ENCODE results near the gene KHDC3L. TPM values are rescaled to one million over a fixed set of nuclear protein-coding genes. Genes with fewer than 3 reads are reported as not detected.

Gene KHDC3L
- total RNA-seq, 3 donors from 2014 or later = not detected

DNA sequence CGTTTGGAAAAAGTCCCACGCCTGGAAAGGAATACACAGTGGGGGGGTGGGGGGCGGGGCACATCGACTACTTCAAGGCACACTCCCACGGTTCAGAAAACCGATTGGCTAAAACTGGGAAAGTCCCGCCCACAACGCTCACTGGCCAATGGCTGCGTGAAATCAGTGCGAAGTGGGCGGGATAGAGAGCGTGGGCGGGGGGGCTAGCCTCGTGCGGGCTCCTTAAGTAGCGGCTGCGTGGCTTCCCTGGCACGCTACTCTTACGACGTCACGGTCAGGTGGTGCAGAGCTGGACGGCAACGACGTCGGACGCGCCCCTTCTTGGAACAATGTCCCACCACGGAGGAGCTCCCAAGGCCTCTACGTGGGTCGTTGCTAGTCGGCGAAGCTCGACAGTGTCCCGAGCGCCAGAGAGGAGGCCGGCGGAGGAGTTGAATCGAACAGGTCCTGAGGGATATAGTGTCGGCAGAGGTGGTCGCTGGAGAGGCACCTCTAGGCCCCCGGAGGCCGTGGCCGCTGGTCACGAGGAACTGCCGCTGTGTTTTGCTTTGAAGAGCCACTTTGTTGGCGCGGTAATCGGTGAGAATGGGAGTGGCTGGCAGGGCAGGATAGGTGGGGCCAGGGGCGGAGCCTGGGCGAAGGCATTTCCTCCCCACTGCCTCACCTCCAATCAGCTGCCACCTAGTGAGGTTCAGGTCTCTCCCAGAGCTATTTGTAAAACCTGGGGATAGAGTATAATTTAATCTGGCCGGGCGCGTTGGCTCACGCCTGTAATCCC is 32.3 kb downstream of the KHDC3L start, which contains the start of gene DDX43:
TSS of gene DDX43 (plus strand) at position 252 of the 778 bp plus-strand sequence. CDS start at position 330, 78 bp downstream.
- H3K4me3 ChIP-seq = no peak within 1 kb of the TSS
- intact Hi-C loops (cut with DNase I, micrococcal nuclease) = no loop called here

DNA sequence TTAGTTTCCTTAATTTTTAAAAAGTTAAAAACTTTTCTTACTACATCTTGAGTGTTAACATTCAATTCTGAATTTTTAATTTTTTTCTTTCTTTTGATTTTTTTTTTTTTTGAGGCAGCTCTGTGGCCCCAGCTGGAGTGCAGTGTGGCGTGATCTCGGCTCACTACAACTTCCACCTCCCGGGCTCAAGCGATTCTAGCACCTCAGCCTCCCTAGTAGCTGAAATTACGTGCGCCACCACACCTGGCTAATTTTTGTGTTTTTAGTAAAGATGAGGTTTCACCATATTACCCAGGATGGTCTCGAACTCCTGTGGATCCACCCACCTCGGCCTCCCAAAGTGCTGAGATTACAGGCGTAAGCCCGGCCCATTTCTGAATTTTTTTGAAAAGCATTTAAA is 33.4 kb downstream of the KHDC3L start:
- DNase-seq (no peak), ATAC-seq (no peak)
- H3K4me1 ChIP-seq (ENCODE audit: low read depth) = no peaks in the 10 kb centered on the region
- TF ChIP-seq, protein P1, sequence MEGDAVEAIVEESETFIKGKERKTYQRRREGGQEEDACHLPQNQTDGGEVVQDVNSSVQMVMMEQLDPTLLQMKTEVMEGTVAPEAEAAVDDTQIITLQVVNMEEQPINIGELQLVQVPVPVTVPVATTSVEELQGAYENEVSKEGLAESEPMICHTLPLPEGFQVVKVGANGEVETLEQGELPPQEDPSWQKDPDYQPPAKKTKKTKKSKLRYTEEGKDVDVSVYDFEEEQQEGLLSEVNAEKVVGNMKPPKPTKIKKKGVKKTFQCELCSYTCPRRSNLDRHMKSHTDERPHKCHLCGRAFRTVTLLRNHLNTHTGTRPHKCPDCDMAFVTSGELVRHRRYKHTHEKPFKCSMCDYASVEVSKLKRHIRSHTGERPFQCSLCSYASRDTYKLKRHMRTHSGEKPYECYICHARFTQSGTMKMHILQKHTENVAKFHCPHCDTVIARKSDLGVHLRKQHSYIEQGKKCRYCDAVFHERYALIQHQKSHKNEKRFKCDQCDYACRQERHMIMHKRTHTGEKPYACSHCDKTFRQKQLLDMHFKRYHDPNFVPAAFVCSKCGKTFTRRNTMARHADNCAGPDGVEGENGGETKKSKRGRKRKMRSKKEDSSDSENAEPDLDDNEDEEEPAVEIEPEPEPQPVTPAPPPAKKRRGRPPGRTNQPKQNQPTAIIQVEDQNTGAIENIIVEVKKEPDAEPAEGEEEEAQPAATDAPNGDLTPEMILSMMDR (IDR thresholded peaks at IDR 0.05) = no peak
- H3K9me3 ChIP-seq = no peaks in the 10 kb centered on the region
- no peaks in the 10 kb centered on the region for H3K36me3 ChIP-seq (ENCODE audit: low read depth)
- no peak overlapping the region for H3K4me3 ChIP-seq
- intact Hi-C loops (cut with DNase I, micrococcal nuclease) = no loop called here

More for the DNA sequence above, 32.3 kb downstream of the KHDC3L start, which contains the start of gene DDX43:
- H3K36me3 ChIP-seq (ENCODE audit: low read depth) = no peaks in the 10 kb centered on the region
- H3K9me3 ChIP-seq = no peaks in the 10 kb centered on the region
- TF ChIP-seq, protein P1 (IDR thresholded peaks at IDR 0.05) = no peak
- DNase-seq (peak; percentile 34 to 76 (median 64)), ATAC-seq (peak; percentile 70)
- H3K4me1 ChIP-seq (ENCODE audit: low read depth) = no peaks in the 10 kb centered on the region

DNA sequence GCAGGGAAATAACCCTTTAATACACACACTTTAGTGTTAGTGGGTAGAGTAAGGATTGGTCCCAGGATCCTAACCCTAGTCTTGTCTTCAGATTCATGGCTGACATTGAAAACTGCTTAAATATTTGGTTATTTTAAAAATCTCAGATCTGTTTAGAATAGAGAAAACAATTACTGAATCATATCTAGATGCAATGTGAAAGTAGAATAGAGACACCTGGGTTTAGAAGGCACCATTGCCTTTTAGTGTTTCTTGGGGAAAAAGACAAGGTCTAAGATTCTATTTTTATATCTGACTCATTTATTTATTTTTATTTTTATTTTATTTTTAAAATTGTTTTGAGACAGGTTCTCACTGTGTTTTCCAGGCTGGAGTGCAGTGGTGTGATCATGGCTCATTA is 38.2 kb downstream of the KHDC3L start:
- Histone ChIP-seq H3K4me3 (no peak overlapping the region), H3K36me3 (ENCODE audit: low read depth) (no peaks in the 10 kb centered on the region), H3K9me3 (no peaks in the 10 kb centered on the region), H3K4me1 (ENCODE audit: low read depth) (no peaks in the 10 kb centered on the region)
- TF ChIP-seq, protein P1 (IDR thresholded peaks at IDR 0.05) = no peak
- DNase-seq (no peak), ATAC-seq (no peak)
- intact Hi-C loops (cut with DNase I, micrococcal nuclease) = no loop called here

DNA sequence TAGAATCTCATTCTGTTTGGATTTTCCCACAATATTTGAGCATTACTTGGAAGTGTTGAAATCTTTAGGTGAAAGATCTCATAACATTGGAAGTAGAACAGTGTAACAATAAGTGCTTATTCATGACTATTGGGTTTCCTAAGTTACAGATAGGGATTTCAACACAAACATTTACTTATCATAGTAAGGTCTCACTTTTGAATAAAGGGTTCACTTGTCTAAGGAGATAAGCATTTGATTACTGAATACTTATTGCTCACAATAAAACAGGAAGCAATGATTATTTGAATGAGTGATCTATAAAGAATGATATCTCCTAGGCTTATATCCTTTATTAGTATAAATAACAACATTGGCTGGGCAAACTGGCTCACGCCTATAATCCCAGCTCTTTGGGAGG is 46.9 kb downstream of the KHDC3L start:
- DNase-seq (no peak), ATAC-seq (no peak)
- no peaks in the 10 kb centered on the region for H3K9me3 ChIP-seq
- H3K4me3 ChIP-seq = no peak overlapping the region
- intact Hi-C loops (cut with DNase I, micrococcal nuclease) = no loop called here
- TF ChIP-seq, protein P1 (IDR thresholded peaks at IDR 0.05) = no peak
- no peaks in the 10 kb centered on the region for H3K36me3 ChIP-seq (ENCODE audit: low read depth)
- H3K4me1 ChIP-seq (ENCODE audit: low read depth) = no peaks in the 10 kb centered on the region

DNA sequence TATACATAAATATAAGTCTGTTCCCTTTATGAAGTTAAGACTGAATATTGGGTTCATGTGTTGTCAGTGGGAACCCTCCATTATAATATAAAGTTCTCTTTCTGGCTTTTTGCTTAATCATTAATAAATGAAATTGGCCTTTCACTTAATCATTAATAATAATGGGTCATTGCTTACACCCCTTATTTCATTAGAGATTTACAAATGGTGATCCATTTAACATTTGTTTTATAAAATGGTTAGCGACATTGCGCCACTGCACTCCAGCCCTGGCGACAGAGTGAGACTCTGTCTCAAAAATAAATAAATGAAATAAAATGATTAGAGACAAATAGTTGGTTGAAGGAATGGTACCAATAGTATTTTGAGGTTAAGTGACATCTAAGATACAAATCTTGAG is 50.6 kb downstream of the KHDC3L start:
- H3K36me3 ChIP-seq (ENCODE audit: low read depth) = no peaks in the 10 kb centered on the region
- DNase-seq = no peak
- H3K4me3 ChIP-seq = no peak overlapping the region
- TF ChIP-seq, protein P1 (IDR thresholded peaks at IDR 0.05) = no peak
- no peak for ATAC-seq
- H3K9me3 ChIP-seq = no peaks in the 10 kb centered on the region
- H3K4me1 ChIP-seq (ENCODE audit: low read depth) = no peaks in the 10 kb centered on the region
- intact Hi-C loops (cut with DNase I, micrococcal nuclease) = no loop called here

Other genes with a start within 250 kb of the KHDC3L start
- not detected for gene KHDC1L, start 137.2 kb upstream of the KHDC3L start, total RNA-seq
- 1 to 10 TPM in 1 of 3 donors, under 1 TPM in 2; 0.75 to 1.7 (median 0.84) TPM for gene KHDC1, start 99.5 kb upstream of the KHDC3L start, total RNA-seq
- not detected for gene DPPA5, start 8.4 kb upstream of the KHDC3L start, total RNA-seq
- gene OOEP, start 7.2 kb downstream of the KHDC3L start, total RNA-seq = under 1 TPM in 1 of 3 donors, not detected in 2; 0.41 TPM
- 1 to 10 TPM in 2 of 3 donors, under 1 TPM in 1; 0.39 to 2.3 (median 1.6) TPM for gene DDX43, start 32.2 kb downstream of the KHDC3L start, total RNA-seq
- 1 to 10 TPM; 2.4 to 5.4 (median 3.1) TPM for gene CGAS, start 89.6 kb downstream of the KHDC3L start, total RNA-seq
- gene MTO1, start 99.1 kb downstream of the KHDC3L start, total RNA-seq = 10 to 100 TPM; 21.5 to 36.4 (median 31.9) TPM
- 1,000 to 10,000 TPM; 6,833 to 8,492 (median 7,090) TPM for gene EEF1A1, start 158.4 kb downstream of the KHDC3L start, total RNA-seq